ENCODE results near the gene PDIK1L.

The PDIK1L gene

DNA sequence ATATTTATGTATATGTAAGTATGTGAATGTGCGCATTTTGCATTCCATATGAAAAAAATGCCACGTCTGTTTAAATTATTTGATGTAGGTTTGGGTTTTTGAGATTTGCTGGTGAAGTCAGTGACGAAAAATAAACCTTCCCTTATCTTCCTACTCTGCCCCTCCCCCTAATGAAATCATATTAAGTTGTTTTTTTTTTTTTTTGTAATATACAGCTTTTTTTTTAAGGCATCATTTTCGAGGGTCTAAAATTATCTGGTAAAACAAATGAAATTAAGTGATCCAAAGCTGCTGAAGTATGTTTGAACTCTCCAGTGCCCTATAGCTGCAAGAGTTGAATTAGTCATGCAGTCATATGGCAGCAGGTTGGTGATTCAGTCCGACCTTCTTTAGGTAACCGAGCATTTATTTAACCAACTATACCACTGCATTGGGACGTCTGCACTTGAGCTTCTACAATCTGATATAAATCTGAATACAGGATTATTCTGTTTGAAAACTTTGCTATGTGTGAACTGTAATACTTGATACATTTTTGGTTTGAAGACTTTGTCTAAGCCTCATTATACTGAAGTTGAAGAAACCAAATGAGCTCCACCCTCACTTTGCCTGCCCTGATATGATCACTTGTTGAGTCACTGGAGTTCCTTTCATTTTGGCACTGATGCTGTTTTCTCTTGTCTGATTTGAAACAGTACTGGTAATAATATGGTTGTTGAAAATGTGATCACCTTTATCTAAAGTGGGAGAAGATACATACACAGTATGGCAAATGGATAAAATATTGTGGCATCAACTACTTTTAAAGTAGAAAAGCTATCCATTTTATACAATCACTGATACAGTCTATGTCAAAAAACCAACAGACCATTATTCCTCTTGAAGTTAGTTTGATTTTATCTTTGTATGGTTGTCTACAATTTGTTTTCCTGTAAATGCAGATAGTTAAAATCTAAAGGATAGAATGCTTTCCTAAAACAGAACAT lies 11.7 kb downstream of the PDIK1L start:
- peak; percentile 52 for DNase-seq (ENCODE audit: low spot score)

DNA sequence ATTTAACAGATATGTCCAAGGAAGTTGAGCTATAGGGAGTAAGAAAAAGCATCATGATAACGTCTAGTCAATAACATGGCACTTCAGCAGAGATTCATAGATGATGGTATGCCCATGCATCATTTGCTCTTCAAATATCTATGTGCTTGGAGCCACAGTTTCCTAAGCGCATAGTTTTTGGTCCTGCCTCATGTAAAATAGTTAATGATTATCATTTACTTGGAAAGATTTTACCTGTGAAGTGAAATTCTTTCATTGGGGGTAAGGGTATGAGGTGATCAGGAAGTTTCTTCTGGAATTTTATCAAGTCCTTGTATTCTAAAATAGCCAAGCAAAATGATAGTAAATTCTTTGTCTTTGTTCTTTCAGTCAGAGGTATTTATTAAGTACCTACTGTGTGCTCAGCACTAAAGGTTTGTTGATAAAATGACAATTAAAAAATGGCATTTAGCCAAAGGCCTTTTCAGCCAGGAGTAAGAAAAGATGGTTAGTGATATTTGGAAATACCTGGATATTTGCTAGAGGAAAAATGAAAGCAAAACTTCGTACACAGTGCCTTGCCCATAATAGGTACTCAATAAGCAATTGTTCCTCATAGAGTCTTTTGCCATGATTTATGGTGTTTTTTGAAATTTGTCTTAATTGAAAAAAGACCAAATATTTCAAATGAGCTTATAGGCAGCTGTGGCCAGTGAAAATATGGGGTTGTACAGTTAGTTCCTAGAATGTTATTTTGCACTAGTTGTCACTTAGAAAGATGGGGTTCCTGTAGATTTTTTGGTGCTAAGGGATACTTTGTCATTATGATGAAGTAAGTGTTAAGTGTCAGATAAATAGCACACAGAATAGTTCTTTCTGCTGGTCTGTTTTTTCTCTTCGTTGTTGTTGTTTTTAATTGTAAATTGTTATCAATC lies 13.1 kb downstream of the PDIK1L start:
- DNase-seq (ENCODE audit: low spot score) = no peak

DNA sequence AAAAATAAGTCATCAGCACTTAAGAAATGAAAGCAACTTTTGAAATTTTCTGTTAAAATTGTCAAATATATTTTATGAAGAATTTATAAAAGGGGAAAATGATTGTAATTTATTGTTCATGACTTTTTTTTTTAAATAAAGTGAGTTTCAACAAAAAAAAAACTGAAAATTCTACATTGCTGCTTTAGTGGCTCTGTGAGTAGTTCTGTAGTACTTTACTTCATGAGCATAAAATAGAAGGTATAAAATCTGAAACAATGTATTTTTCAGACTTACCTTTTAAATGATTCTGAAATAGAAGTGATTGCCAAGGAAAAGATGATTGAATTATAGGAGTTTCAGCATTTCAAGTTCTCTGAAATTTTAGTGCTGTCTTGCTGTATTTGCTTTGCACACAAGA lies 13.8 kb downstream of the PDIK1L start:
- no peak for DNase-seq (ENCODE audit: low spot score)

DNA sequence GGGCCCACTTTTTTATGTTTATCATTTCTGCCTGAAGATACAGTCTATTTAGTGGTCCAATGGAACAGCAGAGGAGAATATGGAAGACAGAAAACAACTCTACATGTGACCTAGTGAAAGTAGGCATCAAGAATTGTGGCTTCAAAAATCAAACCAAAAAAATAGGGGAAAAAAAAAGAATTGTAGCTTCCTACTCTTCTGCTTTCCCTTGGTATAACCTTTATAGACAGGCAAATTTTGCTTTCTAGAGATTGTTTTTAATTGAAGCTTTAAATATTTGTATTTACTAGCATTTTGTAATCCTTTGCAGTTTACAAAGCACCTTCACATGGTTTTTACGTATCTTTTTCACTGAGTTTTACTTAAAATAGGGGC lies 14.3 kb downstream of the PDIK1L start:
- DNase-seq (ENCODE audit: low spot score) = no peak

DNA sequence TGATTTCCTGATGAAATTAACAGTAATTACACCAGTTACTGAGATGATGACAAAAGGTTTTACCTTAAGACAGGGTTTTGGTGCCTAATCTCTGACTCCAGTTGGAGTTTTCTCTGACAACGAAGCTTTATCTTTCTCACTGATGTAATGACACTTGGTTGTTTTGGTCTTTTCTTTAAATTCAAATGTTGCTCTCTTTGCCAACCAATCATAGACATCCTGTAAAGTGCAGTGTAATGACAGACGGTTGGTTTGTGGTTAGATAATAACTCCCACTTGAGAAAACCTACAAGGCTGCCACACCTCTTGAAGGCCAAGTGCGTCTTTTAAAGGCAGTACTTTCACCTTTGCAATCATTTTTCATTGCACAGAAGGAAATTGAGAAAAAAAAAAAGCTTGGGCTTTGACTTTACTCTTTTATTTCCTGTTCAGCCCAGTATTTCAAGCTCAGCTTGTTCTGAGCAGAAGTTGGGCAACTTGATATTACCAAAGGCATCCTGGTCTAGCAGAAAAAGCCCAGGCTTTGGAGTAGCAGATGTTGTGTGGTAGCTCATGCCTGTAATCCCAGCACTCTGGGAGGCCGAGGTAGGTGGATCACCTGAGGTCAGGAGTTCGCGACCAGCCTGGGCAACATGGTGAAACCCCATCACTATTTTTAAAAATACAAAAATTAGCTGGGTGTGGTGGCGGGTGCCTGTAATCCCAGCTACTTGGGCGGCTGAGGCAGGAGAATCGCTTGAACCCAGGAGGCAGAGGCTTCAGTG lies 14.9 kb downstream of the PDIK1L start:
- no peak for DNase-seq (ENCODE audit: low spot score)

DNA sequence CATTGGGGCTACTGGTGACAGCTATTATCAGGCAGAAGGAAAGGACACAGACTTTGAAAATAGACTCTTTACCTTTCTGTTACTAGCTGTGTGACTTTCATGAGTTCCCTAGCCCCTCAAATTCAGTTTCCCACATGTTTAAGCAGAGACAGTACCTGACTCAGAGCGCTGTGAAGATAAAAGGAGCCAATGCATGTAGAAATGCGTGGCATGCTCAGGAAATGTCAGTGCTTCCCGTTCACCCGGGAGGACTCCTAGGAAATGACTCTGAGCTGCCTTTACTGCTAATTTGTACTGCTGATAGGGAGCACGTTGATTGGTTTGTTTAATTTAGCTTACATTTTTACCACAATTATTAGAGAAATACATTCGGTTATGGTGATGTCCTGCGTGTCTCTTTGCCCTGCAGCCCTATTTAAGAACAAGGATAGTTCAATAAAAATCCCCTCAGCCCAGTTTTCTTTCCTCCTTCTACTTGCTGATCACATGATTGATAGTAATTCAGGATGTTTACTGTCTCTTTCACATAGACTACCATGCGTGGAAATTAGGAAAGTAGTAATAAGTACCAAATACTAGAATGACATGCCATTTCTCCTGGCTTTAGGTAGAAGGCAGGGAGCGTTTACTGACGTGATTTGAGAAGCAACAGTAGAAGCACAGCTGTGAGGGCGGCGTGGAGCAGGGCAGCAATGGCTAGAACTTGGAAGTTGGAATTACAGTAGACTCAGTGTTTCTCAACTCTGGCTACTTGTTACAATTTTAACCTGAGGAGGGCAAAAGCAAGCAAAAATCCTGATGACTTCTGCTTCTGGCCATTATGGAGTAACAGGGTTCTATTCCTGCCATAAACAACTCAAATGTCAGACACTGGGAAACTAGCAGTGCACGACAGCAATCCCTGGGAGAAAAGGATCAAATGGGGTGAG lies 15.9 kb downstream of the PDIK1L start:
- DNase-seq (ENCODE audit: low spot score) = no peak

DNA sequence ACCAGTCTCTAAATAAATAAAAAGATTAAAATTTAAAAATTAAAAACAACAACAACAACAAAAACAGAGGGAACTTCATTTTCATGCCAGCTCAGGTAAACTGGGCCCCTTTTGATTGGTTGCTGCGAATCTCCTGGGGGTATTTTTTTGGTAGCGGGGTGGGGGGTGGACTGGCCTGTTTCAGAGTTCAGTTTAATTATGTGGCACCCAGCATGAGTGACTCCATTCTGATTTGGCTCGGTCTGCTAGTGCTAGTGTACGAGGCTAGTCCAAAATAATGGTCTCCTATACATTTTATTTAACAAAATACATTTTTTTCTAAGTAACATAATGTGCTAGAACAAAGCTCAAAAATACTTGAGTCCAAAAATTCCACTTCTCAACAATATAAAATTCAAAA lies 18.2 kb downstream of the PDIK1L start:
- no peak for DNase-seq (ENCODE audit: low spot score)

DNA sequence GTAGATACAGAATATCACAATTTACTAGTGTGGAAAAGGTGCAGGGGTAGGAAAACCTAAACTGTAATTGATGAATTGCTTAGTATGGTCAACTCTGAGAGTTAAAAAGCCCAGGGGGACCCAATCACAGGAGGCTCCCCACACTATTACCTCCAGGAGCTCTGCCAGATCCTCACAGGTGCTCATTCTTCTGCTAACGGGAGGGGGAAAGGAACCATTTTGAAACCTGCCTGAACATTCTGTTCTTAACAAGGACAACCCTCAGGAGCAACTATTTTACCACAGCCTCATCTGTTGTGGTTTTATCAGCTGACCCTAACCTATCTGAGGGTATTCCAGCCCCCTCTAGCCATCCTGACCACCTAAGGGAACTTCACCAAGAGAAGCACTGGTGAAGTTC lies 19.1 kb downstream of the PDIK1L start:
- DNase-seq (ENCODE audit: low spot score) = no peak

DNA sequence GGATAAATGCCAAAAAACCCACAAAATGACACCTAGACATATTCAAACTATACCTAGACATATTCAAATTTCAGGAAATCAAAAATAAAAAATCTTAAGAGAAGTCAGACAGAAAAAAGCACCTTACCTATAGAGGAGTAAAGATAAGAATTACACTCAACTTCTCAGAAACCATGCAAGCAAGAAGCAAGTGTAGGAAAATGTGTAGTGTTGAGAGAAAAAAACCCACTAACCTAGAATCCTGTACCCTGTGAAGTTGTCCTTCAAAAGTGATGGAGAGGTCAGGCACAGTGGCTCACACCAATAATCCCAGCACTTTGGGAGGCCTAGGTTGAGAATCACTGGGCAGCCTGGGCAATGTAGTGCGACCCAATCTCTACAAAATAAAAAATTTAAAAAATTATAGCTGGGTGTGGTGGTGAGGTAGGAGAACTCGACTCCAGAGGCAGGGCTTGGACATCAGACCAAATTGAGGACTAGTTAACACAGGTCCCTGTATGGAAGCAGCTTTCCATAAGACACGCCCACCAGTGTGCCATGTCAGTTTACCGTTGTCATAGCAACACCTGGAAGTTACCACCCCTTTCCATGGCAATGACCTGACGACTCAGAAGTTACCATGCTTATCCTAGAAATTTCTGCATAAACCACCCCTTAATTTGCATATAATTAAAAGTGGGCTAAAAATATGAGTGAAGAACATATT lies 20.7 kb downstream of the PDIK1L start:
- DNase-seq (ENCODE audit: low spot score) = no peak

DNA sequence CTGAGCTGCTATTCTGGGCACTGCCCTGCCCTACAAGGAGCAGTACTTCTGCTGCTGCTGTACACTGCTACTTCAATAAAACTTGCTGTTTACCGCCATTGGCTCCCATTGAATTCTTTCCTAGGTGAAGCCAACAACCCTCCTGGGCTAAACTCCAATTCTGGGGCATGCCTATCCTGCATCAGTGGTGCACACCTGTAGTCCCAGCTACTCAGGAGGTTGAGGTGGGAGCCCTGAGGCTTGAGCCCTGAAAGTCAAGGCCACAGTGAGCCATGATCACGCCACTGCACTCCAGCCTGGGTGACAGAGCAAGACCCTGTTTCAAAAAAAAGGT lies 21.2 kb downstream of the PDIK1L start:
- no peak for DNase-seq (ENCODE audit: low spot score)

DNA sequence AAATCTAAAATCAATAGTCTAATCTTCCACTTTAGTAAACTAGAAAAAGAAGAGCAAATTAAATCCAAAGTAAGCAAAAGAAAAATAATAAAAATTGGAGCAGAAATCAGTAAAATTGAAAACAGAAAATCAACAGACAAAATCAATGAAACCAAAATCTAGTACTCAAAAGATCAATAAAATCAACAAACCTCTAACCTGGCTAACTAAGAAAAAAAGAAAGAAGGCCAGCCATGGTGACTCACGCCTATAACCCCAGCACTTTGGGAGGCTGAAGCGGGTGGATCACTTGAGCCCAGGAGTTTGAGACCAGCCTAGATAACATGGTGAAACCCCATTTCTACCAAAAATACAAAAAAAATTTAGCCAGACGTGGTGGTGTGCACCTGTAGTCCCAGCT lies 22.8 kb downstream of the PDIK1L start:
- DNase-seq (ENCODE audit: low spot score) = no peak

DNA sequence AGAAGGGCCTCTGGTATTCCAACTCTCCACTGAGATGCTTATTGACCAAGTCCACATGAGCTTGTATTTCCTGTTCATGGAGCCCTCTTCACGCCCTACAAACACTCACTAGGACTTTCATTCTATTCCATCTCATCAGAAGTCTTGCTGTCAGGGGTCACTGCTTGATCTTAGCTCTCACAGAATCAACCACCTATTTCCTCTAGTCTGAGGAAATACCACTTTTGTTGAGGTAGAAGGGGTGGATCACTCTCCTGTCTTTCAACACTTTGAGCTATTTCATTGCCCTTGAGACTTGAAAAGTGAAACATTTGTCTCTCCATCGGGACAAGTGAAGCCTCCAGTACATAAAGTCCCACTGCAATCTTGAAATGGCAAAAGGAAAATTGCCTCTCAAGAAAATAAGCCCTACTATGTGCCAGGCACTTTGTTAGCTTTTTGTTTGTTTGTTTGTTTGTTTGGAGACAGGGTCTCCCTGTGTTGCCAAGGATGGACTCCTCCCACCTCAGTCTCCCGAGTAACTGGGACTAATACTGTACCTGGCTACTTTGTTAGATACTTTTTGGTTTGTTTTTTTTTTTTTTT lies 27.4 kb downstream of the PDIK1L start:
- DNase-seq (ENCODE audit: low spot score) = no peak

DNA sequence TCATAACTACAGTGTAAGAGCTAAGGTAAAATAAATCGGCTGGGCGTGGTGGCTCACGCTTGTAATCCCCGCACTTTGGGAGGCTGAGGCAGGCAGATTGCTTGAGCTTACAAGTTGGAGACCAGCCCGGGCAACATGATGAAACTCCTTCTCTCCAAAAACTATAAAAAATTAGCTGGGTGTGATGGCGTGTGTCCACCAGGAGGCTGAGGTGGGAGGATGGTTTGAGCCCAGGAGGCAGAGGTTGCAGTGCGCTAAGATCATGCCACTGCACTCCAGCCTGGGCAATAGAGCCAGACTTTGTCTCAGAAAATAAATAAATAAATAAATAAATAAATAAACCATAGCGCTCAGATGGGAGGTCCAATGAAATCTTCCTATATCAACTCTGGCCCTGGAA lies 30.5 kb downstream of the PDIK1L start:
- DNase-seq (ENCODE audit: low spot score) = no peak

DNA sequence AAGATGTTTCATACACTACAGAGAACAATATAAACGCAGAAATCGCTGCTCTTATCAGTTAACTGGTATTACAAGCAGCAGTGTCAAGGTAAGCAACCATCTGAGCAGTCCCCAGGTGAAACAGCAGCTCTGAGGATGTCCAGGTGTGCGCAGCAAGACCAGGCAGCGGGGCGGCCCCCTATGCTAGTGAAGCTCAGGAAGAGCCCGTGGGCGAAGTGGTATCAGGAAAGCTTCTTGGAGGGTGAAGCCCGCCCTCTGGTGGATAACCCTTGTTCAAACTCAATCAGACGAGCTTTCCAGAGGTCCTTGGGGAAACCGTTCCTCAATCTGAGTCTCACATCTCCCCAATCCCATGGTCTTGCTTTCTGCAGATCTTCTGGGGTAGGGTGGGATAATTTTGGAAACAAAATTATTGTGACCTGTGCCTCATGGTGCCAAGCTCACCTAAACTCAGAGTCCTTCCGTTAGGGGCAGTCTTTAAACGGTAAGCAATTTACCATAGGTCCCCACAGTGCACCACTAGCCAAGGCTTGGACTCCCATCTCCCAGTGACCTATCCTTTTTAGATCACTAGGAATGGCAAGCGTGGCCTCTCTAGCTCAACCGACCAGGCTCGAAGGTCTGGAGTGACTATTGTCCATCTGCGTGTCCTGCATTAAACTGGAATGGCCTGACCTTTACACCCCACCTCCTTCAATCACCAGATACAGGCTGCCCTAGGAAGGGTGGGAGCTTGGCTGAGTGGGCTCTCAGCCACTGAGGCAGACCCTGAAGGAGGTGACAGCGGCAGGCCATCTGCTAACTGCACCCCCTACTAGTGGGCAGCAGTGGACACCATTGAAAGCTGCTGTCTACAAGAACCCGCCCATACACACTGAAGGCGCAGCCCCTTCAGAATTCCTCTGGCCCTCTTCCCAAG lies 33.7 kb downstream of the PDIK1L start:
- DNase-seq (ENCODE audit: low spot score) = peak; percentile 78

DNA sequence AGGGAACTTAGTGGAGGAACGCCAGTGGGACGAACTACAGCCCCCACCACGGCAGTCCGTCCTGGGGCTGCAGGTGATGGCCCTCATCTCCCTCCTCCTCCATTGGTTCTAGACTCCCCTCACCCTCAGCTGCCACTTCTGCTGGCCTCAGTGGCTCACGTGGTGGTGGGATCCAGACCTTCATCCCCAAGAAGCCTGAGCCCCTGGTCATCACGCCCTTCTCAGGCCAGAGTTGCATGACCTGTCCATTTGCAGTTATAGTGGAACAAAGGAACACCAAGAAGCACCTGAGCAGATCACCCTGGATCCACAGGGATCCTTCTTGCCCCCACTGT lies 34.3 kb downstream of the PDIK1L start:
- DNase-seq (ENCODE audit: low spot score) = no peak

DNA sequence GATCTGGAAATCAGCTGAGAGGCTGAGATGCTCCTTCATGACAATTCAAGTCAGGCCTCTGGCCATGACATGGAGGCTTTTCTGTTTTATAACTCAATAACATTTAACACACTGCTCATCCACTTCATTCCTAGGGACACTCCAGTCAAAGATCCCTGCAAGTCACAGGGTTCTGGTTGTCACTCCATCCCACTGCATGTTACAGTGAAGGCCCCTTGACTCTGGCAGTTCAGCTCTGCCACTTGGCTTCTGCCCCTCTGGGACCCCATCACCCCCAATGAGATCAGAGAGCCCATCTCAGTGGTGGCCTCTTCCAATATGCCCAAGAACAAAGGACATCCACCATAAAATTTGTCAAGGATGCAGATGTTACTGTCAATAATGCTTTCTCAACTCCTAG lies 37.3 kb downstream of the PDIK1L start:
- no peak for DNase-seq (ENCODE audit: low spot score)

DNA sequence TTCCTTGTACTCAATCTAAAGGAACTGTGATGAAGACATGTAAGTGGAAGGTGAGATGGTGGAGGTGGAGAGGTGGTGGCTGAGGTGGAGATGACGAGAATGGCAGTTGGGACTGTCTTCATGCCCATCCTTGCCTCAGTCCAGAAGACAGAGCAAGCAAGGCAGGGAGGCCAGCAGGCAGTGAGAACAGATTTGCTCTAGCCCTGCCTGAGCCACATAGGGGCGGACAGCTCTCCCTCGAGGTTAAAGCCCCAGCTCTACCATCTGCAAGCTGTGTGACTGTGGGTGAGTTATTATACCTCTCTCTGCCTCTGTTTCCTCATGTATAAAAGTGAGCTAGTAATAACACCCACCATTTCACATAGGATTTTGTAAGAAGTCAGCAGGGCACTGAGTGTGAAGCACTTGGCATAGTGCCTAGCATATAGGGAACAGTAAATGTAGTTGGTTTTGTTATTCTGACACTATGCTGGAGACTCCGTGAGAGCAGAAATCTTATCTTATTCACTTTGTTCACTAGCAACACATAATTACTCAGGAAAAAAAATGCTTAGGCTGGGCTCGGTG lies 42.4 kb downstream of the PDIK1L start:
- no peak for DNase-seq (ENCODE audit: low spot score)

DNA sequence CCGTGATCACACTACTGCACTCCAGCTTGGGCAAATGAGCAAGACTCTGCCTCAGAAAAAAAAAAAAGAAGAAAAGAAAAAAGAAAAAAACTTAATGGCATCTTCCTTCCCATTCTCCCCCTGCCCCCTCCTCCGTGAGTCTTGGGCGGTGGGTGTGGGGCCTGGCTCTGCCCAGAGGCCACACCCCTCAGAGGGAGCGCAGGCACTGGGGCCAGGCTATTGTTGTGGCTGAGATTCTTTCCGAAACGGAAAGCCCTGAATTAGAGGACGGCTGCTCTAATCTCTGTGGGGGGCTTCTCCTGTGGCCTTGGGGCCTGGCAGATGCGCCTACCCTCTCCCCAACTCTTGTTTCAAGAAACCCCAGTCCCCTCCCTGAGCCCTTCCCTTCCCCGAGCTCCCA lies 43.1 kb downstream of the PDIK1L start:
- DNase-seq (ENCODE audit: low spot score) = no peak

Data from AG08395 (cell line).